ENCODE measurements around the gene LAMA4.

DNA sequence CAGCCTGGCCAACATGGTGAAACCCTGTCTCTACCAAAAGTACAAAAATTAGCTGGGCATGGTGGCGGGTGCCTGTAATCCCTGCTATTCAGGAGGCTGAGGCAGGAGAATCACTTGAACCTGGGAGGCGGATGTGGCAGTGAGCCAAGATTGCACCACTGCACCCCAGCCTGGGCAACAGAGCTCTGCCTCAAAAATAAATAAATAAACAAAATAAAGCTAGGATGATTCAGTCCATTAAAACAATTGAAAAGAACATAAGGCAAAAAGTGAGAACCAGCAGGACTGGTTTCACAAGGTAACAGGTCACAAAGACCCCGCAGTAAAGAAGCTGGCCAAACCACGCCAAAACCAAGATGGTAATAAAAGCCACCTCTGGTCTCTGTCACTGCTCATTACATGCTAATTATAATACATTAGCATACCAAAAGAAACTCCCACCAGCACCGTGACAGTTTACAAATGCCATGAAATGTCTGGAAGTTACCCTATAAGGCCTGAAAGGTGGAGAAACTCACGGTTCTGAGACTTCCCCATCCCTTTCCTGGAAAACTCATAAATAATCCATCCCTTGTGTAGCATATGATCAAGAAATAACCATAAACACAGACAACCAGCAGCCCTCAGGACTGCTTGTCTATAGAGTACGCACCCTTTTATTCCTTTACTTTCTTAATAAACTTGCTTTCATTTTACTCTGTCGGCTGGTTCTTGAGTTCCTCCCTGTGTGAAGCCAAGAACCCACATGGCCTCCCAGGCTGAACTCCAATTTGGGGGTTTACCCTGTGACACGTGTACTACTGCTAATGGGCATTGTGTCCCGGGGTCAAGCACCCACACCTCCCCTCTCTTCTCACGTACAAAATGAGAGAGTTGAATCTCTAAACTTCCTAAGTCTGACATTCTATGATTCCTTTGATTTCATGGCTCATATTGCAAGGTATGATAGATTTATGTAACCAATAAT lies 10.2 kb downstream of the LAMA4 start:
- TF ChIP-seq, protein P1, sequence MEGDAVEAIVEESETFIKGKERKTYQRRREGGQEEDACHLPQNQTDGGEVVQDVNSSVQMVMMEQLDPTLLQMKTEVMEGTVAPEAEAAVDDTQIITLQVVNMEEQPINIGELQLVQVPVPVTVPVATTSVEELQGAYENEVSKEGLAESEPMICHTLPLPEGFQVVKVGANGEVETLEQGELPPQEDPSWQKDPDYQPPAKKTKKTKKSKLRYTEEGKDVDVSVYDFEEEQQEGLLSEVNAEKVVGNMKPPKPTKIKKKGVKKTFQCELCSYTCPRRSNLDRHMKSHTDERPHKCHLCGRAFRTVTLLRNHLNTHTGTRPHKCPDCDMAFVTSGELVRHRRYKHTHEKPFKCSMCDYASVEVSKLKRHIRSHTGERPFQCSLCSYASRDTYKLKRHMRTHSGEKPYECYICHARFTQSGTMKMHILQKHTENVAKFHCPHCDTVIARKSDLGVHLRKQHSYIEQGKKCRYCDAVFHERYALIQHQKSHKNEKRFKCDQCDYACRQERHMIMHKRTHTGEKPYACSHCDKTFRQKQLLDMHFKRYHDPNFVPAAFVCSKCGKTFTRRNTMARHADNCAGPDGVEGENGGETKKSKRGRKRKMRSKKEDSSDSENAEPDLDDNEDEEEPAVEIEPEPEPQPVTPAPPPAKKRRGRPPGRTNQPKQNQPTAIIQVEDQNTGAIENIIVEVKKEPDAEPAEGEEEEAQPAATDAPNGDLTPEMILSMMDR (IDR thresholded peaks at IDR 0.05; ENCODE audit: insufficient read depth, low read length, poor library complexity, severe bottlenecking): no peak
- TF ChIP-seq EZH2phosphoT487 (conservative IDR thresholded peaks at IDR 0.05; ENCODE audit: low read length): no peak
